Fibroblast of skin of right quadriceps (primary cell): Measurements from ENCODE around the gene WNT3A.
A peak's percentile ranks its signal among the peaks of the same experiment; 100 is the strongest.

ENCODE experiments used
- DNase-seq: peaks from one replicate; pipeline ENCODE4 v3.0.0-alpha.2; 2013

The WNT3A gene

GRCh38 chr1:228104526-228105269, 97.9 kb downstream of the WNT3A start:
- DNase-seq = peak; percentile 39

GRCh38 chr1:228105270-228105995, 98.6 kb downstream of the WNT3A start:
- no peak for DNase-seq

DNA sequence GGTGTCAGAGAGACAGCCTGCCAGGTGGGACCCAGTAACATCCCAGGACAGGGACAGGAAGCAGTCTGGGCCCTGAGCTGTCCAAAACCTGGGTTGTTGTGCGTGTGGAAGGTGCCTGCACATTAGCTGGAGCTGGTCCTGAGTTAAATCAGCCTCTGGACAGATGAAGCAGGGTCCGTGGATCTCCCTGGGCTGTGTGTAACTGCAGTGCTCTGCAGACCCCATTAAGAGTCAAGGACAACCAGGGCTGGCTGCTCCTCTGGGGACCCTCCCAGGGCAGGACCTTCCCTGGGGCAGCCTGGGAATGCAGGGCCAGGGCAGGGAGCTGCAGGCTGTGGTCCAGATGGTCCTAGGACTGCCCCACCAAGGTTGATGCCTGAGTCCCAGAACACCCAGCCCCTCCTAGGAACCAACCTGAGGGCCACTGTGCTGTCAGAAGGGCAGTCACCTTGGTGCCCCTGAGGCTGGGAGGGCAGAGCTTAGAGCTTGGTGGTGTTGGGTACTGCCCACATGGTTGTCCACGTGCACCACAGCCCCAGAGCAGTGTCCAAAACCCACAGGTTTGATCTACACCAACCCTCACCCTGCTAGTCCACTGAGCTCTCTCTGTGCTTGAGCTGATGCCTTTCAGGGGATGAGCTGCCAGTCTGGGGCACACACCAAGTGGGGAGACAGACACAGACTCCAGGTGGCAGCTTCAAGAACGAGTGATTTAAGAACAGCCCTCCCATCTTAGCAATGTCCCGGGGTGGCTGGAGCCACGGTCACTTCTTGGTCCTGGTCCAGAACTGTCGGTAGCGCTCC, 99.4 kb downstream of the WNT3A start:
- no peak for DNase-seq

GRCh38 chr1:228106800-228107054, 99.9 kb downstream of the WNT3A start:
- DNase-seq = no peak

- no peak for DNase-seq
Observed at GRCh38 chr1:228107636-228108035, 100.8 kb downstream of the WNT3A start.

- no peak for DNase-seq
Observed at GRCh38 chr1:228108055-228108690, 101.4 kb downstream of the WNT3A start.

- DNase-seq = no peak
Observed at GRCh38 chr1:228108742-228109072, 101.9 kb downstream of the WNT3A start.

- DNase-seq = peak; percentile 95
Observed at GRCh38 chr1:228109073-228109961, 102.5 kb downstream of the WNT3A start, which contains the start of gene MRPL55. TSS of gene MRPL55 (minus strand) at chr1:228109299. CDS start at chr1:228108260, 1,039 bp downstream.

DNA sequence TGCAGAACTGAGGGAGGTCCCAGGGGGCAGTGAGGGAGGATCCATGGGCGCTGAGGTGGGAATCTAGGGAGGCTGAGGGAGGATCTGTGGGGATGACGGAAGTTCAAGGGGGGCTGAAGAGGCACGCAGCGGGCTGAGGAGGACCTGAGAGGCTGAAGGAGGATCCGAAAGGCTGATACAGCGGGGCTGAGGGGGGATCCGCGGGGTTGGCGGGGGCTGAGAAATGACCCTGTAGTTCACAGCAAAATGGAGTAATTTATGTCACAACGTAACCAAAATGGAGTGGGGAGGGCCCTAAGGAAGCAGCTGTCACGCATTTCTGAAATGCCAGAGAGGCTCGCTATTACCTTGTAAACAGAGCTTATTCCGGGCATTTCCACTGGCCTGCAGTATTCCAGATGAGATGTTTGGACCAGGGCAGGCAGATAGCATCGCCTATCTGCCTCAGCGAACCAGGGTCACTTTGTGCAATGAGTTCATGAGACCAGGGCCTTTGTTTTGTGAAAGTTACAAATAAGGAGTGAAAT, 103.2 kb downstream of the WNT3A start:
- no peak for DNase-seq

GRCh38 chr1:228110556-228110955, 103.8 kb downstream of the WNT3A start:
- DNase-seq = no peak
